H1 (cell line): ENCODE data around the gene STIM1. TPM values are rescaled to one million over a fixed set of nuclear protein-coding genes. Genes with fewer than 3 reads are reported as not detected.

ENCODE experiments used
- KDM1A ChIP-seq: fragments of 200-600, 300-600 bp; sonication (generic); IDR thresholded peaks from 2 replicates; pipeline ENCODE4 v1.7.1; 2016; ENCODE audit warnings: mild to moderate bottlenecking, low read length, borderline replicate concordance
- polyA plus RNA-seq, 7 experiments: library from polyadenylated mRNA; depleted of rRNA in 3 of 7; stranded (reverse) in 5 of 7; unstranded in 2 of 7; fragments of >200 nt in 5 of 7; fragments of 200-250 nt in 2 of 7; gene quantifications; 1 replicate in 5 of 7; 2 replicates in 1 of 7; 4 replicates in 1 of 7; pipeline versions ENCODE4 v1.2.1 to v1.2.3, GENCODE V29; 2011 to 2013; ENCODE audit warnings: missing spikeins in 2 of 7, mixed read lengths in 2 of 7
- total RNA-seq: library from RNA; stranded (reverse); fragmentation: NEBNext Ultra II Directional; extraction: Animal tissue kit (Norgen Biotek cat#: 25700); gene quantifications from 2 replicates; pipeline ENCODE4 v1.2.1, GENCODE V29; 2021

STIM1 gene
- total and polyA plus RNA-seq, 2 of the 8 experiments (the other 6 are each of a cell fraction or from before 2014, with no cell fraction given): 11.1 to 12.2 TPM

- TF ChIP-seq KDM1A: no peak
Measured at GRCh38 chr11:4060182-4060923, 204.9 kb downstream of the STIM1 start (continued).
